Testis (tissue), 3 donors: Measurements from ENCODE around the gene CORO7. TPM values are rescaled to one million over a fixed set of nuclear protein-coding genes. Genes with fewer than 3 reads are reported as not detected.

Experiments used
- DNase-seq: peaks from one replicate; pipeline ENCODE4 v3.0.0-alpha.2; 2019
- H3K27ac ChIP-seq, 2 donors: fragments of 200-600 bp; sonication (generic); one replicate each; pipeline ENCODE4 v1.5.1; 2019
- H3K27me3 ChIP-seq: fragments of 200-600 bp; sonication (generic); one replicate; pipeline ENCODE4 v1.5.1; 2019
- H3K36me3 ChIP-seq: fragments of 200-600 bp; sonication (generic); one replicate; pipeline ENCODE4 v1.5.1; 2017; ENCODE audit warnings: low read depth; ENCODE audit errors: missing control alignments
- H3K4me1 ChIP-seq: fragments of 200-600 bp; sonication (generic); one replicate; pipeline ENCODE4 v1.5.1; 2019
- H3K4me3 ChIP-seq, 2 donors: fragments of 200-600 bp; sonication (generic); one replicate each; pipeline ENCODE4 v1.5.1; 2017 to 2019
- H3K9me3 ChIP-seq: fragments of 200-600 bp; sonication (generic); one replicate; pipeline ENCODE4 v1.5.1; 2017
- POLR2A ChIP-seq: fragments of 450-650 bp; IDR thresholded peaks from one replicate; pipeline ENCODE4 v1.6.1; 2017; ENCODE audit warnings: antibody characterized with exemption, mild to moderate bottlenecking, moderate library complexity
- WGBS, 2 donors: methylation state at CpG; one replicate each; pipeline ENCODE4 v1.1.5; 2018; 5-methylcytosine and 5-hydroxymethylcytosine counted together
- intact Hi-C: fragments of 100-400 bp; cut with DNase I; formaldehyde crosslinking; loops from one replicate; pipeline ENCODE4 v1.15.1; 2023; ENCODE audit warnings: low total_unique reads
- polyA plus RNA-seq: library from polyadenylated mRNA; stranded (reverse); fragments of 350-450 nt; fragmentation: Illumina TruSeq; extraction: RNeasy Lipid Tissue Mini Kit (QIAGEN cat#74804); gene quantifications from one replicate; pipeline ENCODE4 v1.2.3, GENCODE V29; 2014; ENCODE audit warnings: low read depth, low replicate concordance; ENCODE audit not compliant: insufficient read depth
- total RNA-seq, 2 donors: library from RNA; depleted of rRNA; stranded (reverse); fragments of >200 nt; gene quantifications; one replicate each; pipeline ENCODE4 v1.2.3, GENCODE V29; 2016
- TF ChIP-seq, protein P1 (sequence below), 3 experiments: fragments of 450-650 bp in 2 of 3; fragments of 200-600 bp in 1 of 3; sonication (generic) in 1 of 3; IDR thresholded peaks; one replicate each; pipeline ENCODE4 v1.5.1; 2016 to 2019; ENCODE audit warnings: antibody characterized with exemption in 3 of 3, mild to moderate bottlenecking in 2 of 3, moderate library complexity in 1 of 3

Gene CORO7
- total and polyA plus RNA-seq, 3 donors from 2014 or later, result 71.5 to 147 (median 126) TPM

GRCh38 chr16:4385789-4386450 lies 30.5 kb downstream of the CORO7 start:
- H3K27ac ChIP-seq, result peak overlapping the region in 1 of 2 donors; percentile 57

GRCh38 chr16:4385066-4385788 lies 31.2 kb downstream of the CORO7 start:
- H3K36me3 ChIP-seq, result no peaks in the 10 kb centered on the region
- H3K4me3 ChIP-seq, result no peak overlapping the region
- H3K27ac ChIP-seq, result no peak overlapping the region
- intact Hi-C loops, result no loop called here
- no peak for DNase-seq
- no peak for TF ChIP-seq POLR2A
- H3K4me1 ChIP-seq, result peaks cover 37% of the 10 kb centered on the region
- H3K9me3 ChIP-seq, result no peaks in the 10 kb centered on the region
- no peaks in the 10 kb centered on the region for H3K27me3 ChIP-seq
- 71 to 74% methylated on average over 15 to 20 of the region's 20 CpGs for WGBS, 2 donors

More at GRCh38 chr16:4385789-4386450, 30.5 kb downstream of the CORO7 start:
- Histone ChIP-seq H3K36me3 (no peaks in the 10 kb centered on the region), H3K9me3 (no peaks in the 10 kb centered on the region), H3K4me1 (peaks cover 35% of the 10 kb centered on the region), H3K27me3 (no peaks in the 10 kb centered on the region), H3K4me3 (no peak overlapping the region)
- DNase-seq, result no peak
- TF ChIP-seq POLR2A, result no peak
- TF ChIP-seq, protein P1, sequence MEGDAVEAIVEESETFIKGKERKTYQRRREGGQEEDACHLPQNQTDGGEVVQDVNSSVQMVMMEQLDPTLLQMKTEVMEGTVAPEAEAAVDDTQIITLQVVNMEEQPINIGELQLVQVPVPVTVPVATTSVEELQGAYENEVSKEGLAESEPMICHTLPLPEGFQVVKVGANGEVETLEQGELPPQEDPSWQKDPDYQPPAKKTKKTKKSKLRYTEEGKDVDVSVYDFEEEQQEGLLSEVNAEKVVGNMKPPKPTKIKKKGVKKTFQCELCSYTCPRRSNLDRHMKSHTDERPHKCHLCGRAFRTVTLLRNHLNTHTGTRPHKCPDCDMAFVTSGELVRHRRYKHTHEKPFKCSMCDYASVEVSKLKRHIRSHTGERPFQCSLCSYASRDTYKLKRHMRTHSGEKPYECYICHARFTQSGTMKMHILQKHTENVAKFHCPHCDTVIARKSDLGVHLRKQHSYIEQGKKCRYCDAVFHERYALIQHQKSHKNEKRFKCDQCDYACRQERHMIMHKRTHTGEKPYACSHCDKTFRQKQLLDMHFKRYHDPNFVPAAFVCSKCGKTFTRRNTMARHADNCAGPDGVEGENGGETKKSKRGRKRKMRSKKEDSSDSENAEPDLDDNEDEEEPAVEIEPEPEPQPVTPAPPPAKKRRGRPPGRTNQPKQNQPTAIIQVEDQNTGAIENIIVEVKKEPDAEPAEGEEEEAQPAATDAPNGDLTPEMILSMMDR (IDR thresholded peaks at IDR 0.05), result no peak
- intact Hi-C loops, result no loop called here
- 61 to 66% methylated on average over 11 of the region's 11 CpGs for WGBS, 2 donors

GRCh38 chr16:4384509-4384942 lies 31.9 kb downstream of the CORO7 start:
- 61% methylated on average over 14 of the region's 20 CpGs; no CpG with 5 or more reads in 1 of the 2 donors for WGBS, 2 donors
- TF ChIP-seq, protein P1 (IDR thresholded peaks at IDR 0.05), result no peak
- TF ChIP-seq POLR2A, result no peak
- Histone ChIP-seq H3K4me3 (no peak overlapping the region), H3K9me3 (no peaks in the 10 kb centered on the region), H3K4me1 (peaks cover 41% of the 10 kb centered on the region), H3K36me3 (no peaks in the 10 kb centered on the region), H3K27me3 (no peaks in the 10 kb centered on the region), H3K27ac (no peak overlapping the region)
- intact Hi-C loops, result no loop called here
- DNase-seq, result no peak

DNA sequence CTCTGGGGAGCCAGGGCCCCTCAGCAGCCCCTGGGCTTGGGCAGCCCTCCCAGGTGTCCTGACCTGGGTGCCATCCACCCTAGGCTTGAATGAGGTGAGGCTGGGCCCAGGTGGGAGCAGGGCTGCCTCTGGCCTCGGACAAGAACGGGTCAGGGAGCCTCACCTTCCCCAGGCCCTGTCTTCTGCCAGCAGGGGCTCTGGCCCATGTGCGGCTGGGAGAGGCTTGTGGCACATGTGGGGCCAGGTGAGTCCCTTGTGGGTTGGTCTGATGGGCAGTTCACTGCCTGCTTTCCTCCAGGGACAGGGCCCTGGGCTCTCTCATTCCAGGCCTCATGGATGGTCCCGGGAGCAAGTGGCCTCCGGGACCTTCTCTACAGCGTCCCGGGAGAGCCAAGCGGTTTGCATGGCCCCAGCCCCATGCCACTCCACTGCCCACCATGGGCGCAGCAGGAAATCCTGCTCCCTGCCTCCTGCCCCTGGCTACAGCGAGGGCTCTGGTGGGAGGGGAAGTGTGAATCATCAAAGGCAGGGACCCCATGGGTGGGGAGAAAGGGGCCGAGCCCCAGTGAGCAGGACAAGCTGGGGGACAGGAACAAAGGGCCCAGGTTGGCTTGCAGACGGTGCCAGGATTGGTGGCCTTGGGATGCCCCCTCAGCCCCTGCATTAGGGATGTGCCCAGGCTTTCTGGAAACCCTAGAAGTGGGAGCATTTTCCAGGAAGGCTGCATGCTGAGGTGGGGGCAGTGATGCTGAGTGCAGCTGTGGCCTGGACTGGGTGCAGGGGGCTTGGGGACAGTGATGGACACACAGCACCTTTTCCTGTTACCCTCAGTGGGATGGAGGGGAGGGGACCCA lies 32.6 kb downstream of the CORO7 start:
- intact Hi-C loops, result no loop called here
- Histone ChIP-seq H3K4me3 (no peak overlapping the region), H3K9me3 (no peaks in the 10 kb centered on the region), H3K36me3 (no peaks in the 10 kb centered on the region), H3K27me3 (no peaks in the 10 kb centered on the region), H3K4me1 (peaks cover 38% of the 10 kb centered on the region), H3K27ac (no peak overlapping the region)
- DNase-seq, result no peak
- 80% methylated on average over 4 to 9 of the region's 12 CpGs for WGBS, 2 donors
- TF ChIP-seq POLR2A, result no peak
- TF ChIP-seq, protein P1 (IDR thresholded peaks at IDR 0.05), result no peak
